Measurements from ENCODE around the gene CDK8.

The CDK8 gene

DNA sequence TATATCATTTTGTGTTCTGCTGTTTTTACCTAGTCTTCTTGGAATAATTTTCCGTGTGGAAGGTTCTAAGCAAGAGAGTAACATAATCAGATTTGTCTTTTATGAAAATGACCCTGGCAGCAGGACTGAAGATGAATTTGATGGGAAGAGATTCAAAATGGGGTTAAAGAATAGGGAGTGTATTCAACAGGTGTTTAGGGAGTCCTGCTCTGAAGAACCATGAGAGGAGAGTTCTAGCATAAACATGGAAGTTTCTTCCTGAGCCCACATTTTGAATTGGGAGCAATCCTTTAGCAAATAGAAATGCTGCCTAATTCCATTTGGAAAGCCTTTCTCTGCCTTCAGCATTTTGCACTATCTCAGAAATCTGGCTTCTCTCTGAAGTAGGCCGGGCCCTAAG is 127.0 kb downstream of the CDK8 start:
- TF ChIP-seq, protein P1, sequence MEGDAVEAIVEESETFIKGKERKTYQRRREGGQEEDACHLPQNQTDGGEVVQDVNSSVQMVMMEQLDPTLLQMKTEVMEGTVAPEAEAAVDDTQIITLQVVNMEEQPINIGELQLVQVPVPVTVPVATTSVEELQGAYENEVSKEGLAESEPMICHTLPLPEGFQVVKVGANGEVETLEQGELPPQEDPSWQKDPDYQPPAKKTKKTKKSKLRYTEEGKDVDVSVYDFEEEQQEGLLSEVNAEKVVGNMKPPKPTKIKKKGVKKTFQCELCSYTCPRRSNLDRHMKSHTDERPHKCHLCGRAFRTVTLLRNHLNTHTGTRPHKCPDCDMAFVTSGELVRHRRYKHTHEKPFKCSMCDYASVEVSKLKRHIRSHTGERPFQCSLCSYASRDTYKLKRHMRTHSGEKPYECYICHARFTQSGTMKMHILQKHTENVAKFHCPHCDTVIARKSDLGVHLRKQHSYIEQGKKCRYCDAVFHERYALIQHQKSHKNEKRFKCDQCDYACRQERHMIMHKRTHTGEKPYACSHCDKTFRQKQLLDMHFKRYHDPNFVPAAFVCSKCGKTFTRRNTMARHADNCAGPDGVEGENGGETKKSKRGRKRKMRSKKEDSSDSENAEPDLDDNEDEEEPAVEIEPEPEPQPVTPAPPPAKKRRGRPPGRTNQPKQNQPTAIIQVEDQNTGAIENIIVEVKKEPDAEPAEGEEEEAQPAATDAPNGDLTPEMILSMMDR (IDR thresholded peaks at IDR 0.05; ENCODE audit: extremely low read depth, missing control alignments), result no peak
- DNase-seq (ENCODE audit: low spot score), result no peak

GRCh38 chr13:26382366-26382765 is 128.4 kb downstream of the CDK8 start:
- TF ChIP-seq, protein P1 (IDR thresholded peaks at IDR 0.05; ENCODE audit: extremely low read depth, missing control alignments), result no peak
- no peak for DNase-seq (ENCODE audit: low spot score)

DNA sequence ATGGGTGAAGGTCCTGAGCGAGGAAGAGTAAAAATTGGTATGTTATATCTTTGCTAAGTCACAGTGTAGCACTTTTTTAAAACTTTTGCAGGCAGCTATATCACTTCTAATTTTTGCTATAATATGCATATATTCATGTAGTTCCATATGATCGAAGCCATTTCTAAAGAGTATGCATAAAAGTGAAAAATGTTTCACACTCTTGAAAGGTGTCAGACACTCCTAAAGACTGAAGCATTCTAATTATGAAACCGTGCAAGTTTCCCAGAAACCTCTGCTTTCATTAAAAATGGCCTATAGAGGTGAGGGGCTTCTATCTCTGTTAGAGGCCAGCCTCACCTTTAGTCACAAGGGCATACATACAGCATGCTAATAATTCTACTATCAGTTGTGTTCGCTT is 128.9 kb downstream of the CDK8 start:
- TF ChIP-seq, protein P1 (IDR thresholded peaks at IDR 0.05; ENCODE audit: extremely low read depth, missing control alignments), result no peak
- no peak for DNase-seq (ENCODE audit: low spot score)

DNA sequence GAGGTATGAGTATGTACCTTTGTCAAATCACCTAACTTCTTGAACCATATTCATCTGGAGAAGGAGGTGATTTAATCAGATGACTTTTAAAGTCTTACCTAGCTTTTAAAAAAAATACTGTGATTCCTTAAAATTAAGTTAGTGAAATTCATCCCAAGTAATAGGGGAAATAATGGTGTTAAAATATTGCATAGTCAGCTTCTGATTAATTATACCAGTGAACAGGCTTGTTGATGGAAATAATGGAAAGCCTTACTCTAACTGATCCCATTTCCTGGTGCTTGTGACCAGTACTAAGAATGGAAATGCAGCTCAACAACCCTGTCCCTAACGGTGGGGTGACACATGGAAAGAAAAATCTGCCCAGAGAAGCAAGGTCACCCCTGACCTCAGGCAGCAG is 130.7 kb downstream of the CDK8 start:
- no peak for DNase-seq (ENCODE audit: low spot score)
- TF ChIP-seq, protein P1 (IDR thresholded peaks at IDR 0.05; ENCODE audit: extremely low read depth, missing control alignments), result no peak

DNA sequence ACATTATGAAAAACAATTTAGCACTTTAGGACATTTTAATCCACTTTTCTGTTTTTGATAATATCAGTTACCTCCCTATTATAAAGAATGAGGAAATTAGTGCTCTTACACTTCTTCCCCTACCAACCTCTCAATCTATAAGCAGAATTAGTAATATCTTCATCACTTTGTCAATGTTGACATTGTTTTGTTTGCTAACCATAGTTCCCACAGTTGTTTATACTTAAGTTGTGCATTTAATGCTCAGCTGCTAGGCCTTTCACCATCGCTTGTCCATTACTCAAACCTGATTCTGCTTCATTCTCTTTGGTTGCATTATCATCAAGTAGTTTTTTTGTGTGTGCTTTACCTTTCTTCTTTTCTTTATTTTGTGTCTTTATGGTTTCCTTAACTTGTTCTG is 132.1 kb downstream of the CDK8 start:
- DNase-seq (ENCODE audit: low spot score), result no peak
- TF ChIP-seq, protein P1 (IDR thresholded peaks at IDR 0.05; ENCODE audit: extremely low read depth, missing control alignments), result no peak

DNA sequence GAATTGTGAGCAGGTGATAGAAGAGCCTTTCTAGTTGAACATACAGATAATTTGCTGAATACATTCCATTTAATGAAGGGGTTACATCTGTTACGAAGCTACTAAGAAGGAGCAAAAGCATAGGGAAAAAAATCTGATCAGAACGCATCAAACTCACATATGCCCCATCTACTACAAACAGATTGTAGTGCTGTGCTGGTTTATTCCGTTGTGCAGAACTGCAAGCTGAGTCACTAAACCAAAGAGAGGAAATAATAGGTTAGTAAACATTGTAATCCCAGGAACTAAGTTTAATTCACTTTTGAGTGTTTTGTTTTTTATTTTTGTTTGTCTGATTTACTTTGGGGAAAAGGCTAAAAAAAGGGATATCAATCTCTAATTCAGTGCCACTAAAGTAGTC is 136.3 kb downstream of the CDK8 start:
- TF ChIP-seq, protein P1 (IDR thresholded peaks at IDR 0.05; ENCODE audit: extremely low read depth, missing control alignments), result no peak
- DNase-seq (ENCODE audit: low spot score), result no peak

GRCh38 chr13:26400545-26400944 is 146.6 kb downstream of the CDK8 start:
- DNase-seq (ENCODE audit: low spot score), result no peak
- TF ChIP-seq, protein P1 (IDR thresholded peaks at IDR 0.05; ENCODE audit: extremely low read depth, missing control alignments), result no peak
